ENCODE measurements around the gene ARID2. TPM values are rescaled to one million over a fixed set of nuclear protein-coding genes. Genes with fewer than 3 reads are reported as not detected.

ARID2 gene
- polyA plus RNA-seq, 1 donor (not counting 4 experiments of a cell fraction or from before 2014, with no cell fraction given), result 15.1 TPM

DNA sequence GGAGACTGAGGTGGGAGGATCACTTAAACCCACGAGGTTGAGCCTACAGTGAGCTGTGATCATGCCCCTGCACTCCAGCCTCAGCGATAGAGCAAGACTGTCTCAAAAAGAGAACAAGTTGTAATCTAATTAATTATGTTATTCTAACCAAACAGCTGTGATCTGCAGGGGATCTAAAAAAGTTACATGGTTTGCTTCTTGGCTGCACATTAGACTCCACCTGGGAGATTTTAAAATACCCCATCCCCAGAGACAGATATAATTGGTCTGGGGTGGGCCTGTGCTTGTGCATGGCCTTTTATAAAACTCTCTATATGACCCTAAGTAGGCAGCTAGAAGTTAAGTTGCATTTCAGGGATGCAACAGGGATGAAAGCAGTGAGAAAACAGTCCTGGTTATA lies 184.1 kb downstream of the ARID2 start:
- DNase-seq (ENCODE audit: low read depth, low spot score) (no peak), FAIRE-seq (no peak)
- Histone ChIP-seq H3K4me2 (ENCODE audit: control insufficient read depth, extremely low read depth, insufficient read depth, low read depth, low read length) (no peak overlapping the region), H2AFZ (ENCODE audit: control insufficient read depth, low read length) (no peak overlapping the region), H3K4me3 (ENCODE audit: control insufficient read depth in 2 of 3, extremely low read depth in 1 of 3, insufficient read depth in 2 of 3, low read depth in 1 of 3, low read length in 3 of 3) (no peak overlapping the region), H3K27ac (ENCODE audit: control insufficient read depth, insufficient read depth, low read length) (no peak overlapping the region), H3K36me3 (ENCODE audit: control insufficient read depth in 2 of 2, extremely low read depth in 1 of 2, insufficient read depth in 2 of 2, low read length in 2 of 2) (no peaks in the 10 kb centered on the region), H3K9me1 (ENCODE audit: control insufficient read depth, extremely low read depth, insufficient read depth, low read length) (no peaks in the 10 kb centered on the region), H3K9me3 (ENCODE audit: control insufficient read depth, low read depth, low read length) (no peaks in the 10 kb centered on the region), H4K20me1 (ENCODE audit: control insufficient read depth, extremely low read depth, insufficient read depth, low read length) (no peaks in the 10 kb centered on the region), H3K9ac (ENCODE audit: control insufficient read depth, extremely low read depth, insufficient read depth, low read length) (no peak overlapping the region), H3K79me2 (ENCODE audit: control insufficient read depth, insufficient read depth, low read length) (no peaks in the 10 kb centered on the region), H3K27me3 (ENCODE audit: control insufficient read depth, extremely low read depth, insufficient read depth, low read length) (no peaks in the 10 kb centered on the region), H3K4me1 (ENCODE audit: control insufficient read depth, extremely low read depth, insufficient read depth, low read length) (peaks cover 8% of the 10 kb centered on the region)
- TF ChIP-seq, protein P1, sequence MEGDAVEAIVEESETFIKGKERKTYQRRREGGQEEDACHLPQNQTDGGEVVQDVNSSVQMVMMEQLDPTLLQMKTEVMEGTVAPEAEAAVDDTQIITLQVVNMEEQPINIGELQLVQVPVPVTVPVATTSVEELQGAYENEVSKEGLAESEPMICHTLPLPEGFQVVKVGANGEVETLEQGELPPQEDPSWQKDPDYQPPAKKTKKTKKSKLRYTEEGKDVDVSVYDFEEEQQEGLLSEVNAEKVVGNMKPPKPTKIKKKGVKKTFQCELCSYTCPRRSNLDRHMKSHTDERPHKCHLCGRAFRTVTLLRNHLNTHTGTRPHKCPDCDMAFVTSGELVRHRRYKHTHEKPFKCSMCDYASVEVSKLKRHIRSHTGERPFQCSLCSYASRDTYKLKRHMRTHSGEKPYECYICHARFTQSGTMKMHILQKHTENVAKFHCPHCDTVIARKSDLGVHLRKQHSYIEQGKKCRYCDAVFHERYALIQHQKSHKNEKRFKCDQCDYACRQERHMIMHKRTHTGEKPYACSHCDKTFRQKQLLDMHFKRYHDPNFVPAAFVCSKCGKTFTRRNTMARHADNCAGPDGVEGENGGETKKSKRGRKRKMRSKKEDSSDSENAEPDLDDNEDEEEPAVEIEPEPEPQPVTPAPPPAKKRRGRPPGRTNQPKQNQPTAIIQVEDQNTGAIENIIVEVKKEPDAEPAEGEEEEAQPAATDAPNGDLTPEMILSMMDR (optimal IDR thresholded peaks at IDR 0.05 in 1 of 3, IDR thresholded peaks at IDR 0.05 in 1 of 3, conservative IDR thresholded peaks at IDR 0.05 in 1 of 3; ENCODE audit: extremely low read depth in 1 of 3, insufficient read depth in 2 of 3, low read length in 3 of 3), result no peak
- no peak for TF ChIP-seq EZH2 (IDR thresholded peaks at IDR 0.05; ENCODE audit: low read length)
- dilution Hi-C loops (cut with MboI; ENCODE audit: extremely low pct_ligation_motif_present, low sequenced_read_pairs), result no loop called here

DNA sequence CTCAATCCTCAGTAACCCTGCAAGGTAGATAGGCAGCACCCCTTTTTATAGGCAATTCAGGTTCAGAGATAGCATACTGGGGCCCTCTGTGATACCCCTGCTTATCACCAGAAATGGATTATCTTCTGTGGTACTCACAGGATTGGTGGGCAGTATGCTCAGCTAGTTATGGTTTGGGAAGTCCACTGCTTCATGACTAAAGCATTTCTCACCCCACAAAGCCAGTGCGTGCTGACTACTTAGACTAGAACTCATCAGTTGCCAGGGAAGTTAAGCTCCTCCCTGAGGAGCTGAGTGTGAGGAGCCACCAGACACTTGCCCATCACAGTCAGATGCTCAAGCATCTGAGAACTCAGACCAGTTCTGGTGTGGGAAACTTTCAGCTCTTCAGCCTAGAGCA lies 184.6 kb downstream of the ARID2 start:
- peak; percentile 85 for FAIRE-seq
- dilution Hi-C loops (cut with MboI; ENCODE audit: extremely low pct_ligation_motif_present, low sequenced_read_pairs), result no loop called here
- no peaks in the 10 kb centered on the region for H4K20me1 ChIP-seq (ENCODE audit: control insufficient read depth, extremely low read depth, insufficient read depth, low read length)
- no peaks in the 10 kb centered on the region for H3K9me1 ChIP-seq (ENCODE audit: control insufficient read depth, extremely low read depth, insufficient read depth, low read length)
- H3K36me3 ChIP-seq (ENCODE audit: control insufficient read depth in 2 of 2, extremely low read depth in 1 of 2, insufficient read depth in 2 of 2, low read length in 2 of 2), result no peaks in the 10 kb centered on the region
- H3K4me1 ChIP-seq (ENCODE audit: control insufficient read depth, extremely low read depth, insufficient read depth, low read length), result peaks cover 8% of the 10 kb centered on the region
- H2AFZ ChIP-seq (ENCODE audit: control insufficient read depth, low read length), result no peak overlapping the region
- H3K27me3 ChIP-seq (ENCODE audit: control insufficient read depth, extremely low read depth, insufficient read depth, low read length), result no peaks in the 10 kb centered on the region
- no peak overlapping the region for H3K27ac ChIP-seq (ENCODE audit: control insufficient read depth, insufficient read depth, low read length)
- H3K4me3 ChIP-seq (ENCODE audit: control insufficient read depth in 2 of 3, extremely low read depth in 1 of 3, insufficient read depth in 2 of 3, low read depth in 1 of 3, low read length in 3 of 3), result no peak overlapping the region
- no peak overlapping the region for H3K4me2 ChIP-seq (ENCODE audit: control insufficient read depth, extremely low read depth, insufficient read depth, low read depth, low read length)
- H3K9me3 ChIP-seq (ENCODE audit: control insufficient read depth, low read depth, low read length), result no peaks in the 10 kb centered on the region
- TF ChIP-seq, protein P1 (optimal IDR thresholded peaks at IDR 0.05 in 1 of 3, IDR thresholded peaks at IDR 0.05 in 1 of 3, conservative IDR thresholded peaks at IDR 0.05 in 1 of 3; ENCODE audit: extremely low read depth in 1 of 3, insufficient read depth in 2 of 3, low read length in 3 of 3), result no peak
- no peak for TF ChIP-seq EZH2 (IDR thresholded peaks at IDR 0.05; ENCODE audit: low read length)
- no peak overlapping the region for H3K9ac ChIP-seq (ENCODE audit: control insufficient read depth, extremely low read depth, insufficient read depth, low read length)
- no peak for DNase-seq (ENCODE audit: low read depth, low spot score)
- H3K79me2 ChIP-seq (ENCODE audit: control insufficient read depth, insufficient read depth, low read length), result no peaks in the 10 kb centered on the region

Measured in keratinocyte (primary cell).